GM19438 (cell line): ENCODE results near the gene PJA1.

Experiments used
- ATAC-seq: cut with Tn5 transposase; IDR thresholded peaks from one replicate; pipeline ENCODE4 v1.9.1; 2021; ENCODE audit warnings: low read depth; ENCODE audit not compliant: unreplicated experiment

PJA1 gene

GRCh38 chrX:69144838-69145680 lies 20.2 kb downstream of the PJA1 start:
- no peak for ATAC-seq

- no peak for ATAC-seq
These were observed 21.7 kb downstream of the PJA1 start for GRCh38 chrX:69143530-69143929.

GRCh38 chrX:69142788-69143469 lies 22.3 kb downstream of the PJA1 start:
- no peak for ATAC-seq

GRCh38 chrX:69140837-69141236 lies 24.4 kb downstream of the PJA1 start:
- ATAC-seq, result no peak

GRCh38 chrX:69139516-69139915 lies 25.7 kb downstream of the PJA1 start:
- no peak for ATAC-seq

GRCh38 chrX:69138512-69138911 lies 26.7 kb downstream of the PJA1 start:
- no peak for ATAC-seq

GRCh38 chrX:69138118-69138390 lies 27.2 kb downstream of the PJA1 start:
- ATAC-seq, result no peak

- no peak for ATAC-seq
These were observed 27.7 kb downstream of the PJA1 start for GRCh38 chrX:69137371-69138117.

GRCh38 chrX:69136546-69137331 lies 28.5 kb downstream of the PJA1 start:
- ATAC-seq, result no peak

GRCh38 chrX:69133921-69134542 lies 31.2 kb downstream of the PJA1 start:
- no peak for ATAC-seq

GRCh38 chrX:69131886-69132285 lies 33.4 kb downstream of the PJA1 start:
- ATAC-seq, result no peak

- no peak for ATAC-seq
These were observed 34.8 kb downstream of the PJA1 start for GRCh38 chrX:69130439-69130838.

- ATAC-seq, result no peak
These were observed 36.7 kb downstream of the PJA1 start for GRCh38 chrX:69128588-69128987.

- ATAC-seq, result no peak
These were observed 37.8 kb downstream of the PJA1 start for GRCh38 chrX:69127466-69127865.

GRCh38 chrX:69126642-69127041 lies 38.6 kb downstream of the PJA1 start:
- ATAC-seq, result no peak

GRCh38 chrX:69125094-69125493 lies 40.2 kb downstream of the PJA1 start:
- ATAC-seq, result no peak

- no peak for ATAC-seq
These were observed 41.1 kb downstream of the PJA1 start for GRCh38 chrX:69124108-69124507.

GRCh38 chrX:69123481-69123880 lies 41.8 kb downstream of the PJA1 start:
- ATAC-seq, result no peak

- ATAC-seq, result no peak
These were observed 43.8 kb downstream of the PJA1 start for GRCh38 chrX:69121321-69122000.

- no peak for ATAC-seq
These were observed 44.8 kb downstream of the PJA1 start for GRCh38 chrX:69120476-69120875.
